Natural killer cell treated with Interleukin-12 subunit alpha and Interleukin-12 subunit beta and Interleukin-15 and Interleukin-18, amount 100 ng/mL, for 72 hours (primary cell): Measurements from ENCODE around the gene SPEN. TPM values are rescaled to one million over a fixed set of nuclear protein-coding genes. Genes with fewer than 3 reads are reported as not detected.

Experiments
- total RNA-seq, 2 donors: library from RNA; stranded (reverse); gene quantifications; one replicate each; pipeline ENCODE4 v1.2.3, GENCODE V29; 2022

SPEN gene
- total RNA-seq, 2 donors from 2014 or later: 58.6 to 92.4 TPM

Other genes starting within 250 kb of the SPEN start
- gene DDI2, start 230.2 kb upstream of the SPEN start, total RNA-seq: 10 to 100 TPM; 35.0 to 55.4 TPM
- 10 to 100 TPM; 48.0 to 65.1 TPM for gene PLEKHM2, start 163.4 kb upstream of the SPEN start, total RNA-seq
- 1 to 10 TPM in 1 of 2 donors, under 1 TPM in 1; 0.88 to 1.9 TPM for gene SLC25A34, start 111.4 kb upstream of the SPEN start, total RNA-seq
- not detected for gene TMEM82, start 105.2 kb upstream of the SPEN start, total RNA-seq
- not detected for gene FBLIM1, start 88.9 kb upstream of the SPEN start, total RNA-seq
- 1 to 10 TPM; 1.2 to 2.0 TPM for gene UQCRHL, start 40.1 kb upstream of the SPEN start, total RNA-seq
- gene ZBTB17, start 128.4 kb downstream of the SPEN start, total RNA-seq: 100 to 1,000 TPM in 1 of 2 donors, 10 to 100 TPM in 1; 75.6 to 102 TPM
- gene SRARP, start 156.5 kb downstream of the SPEN start, total RNA-seq: not detected
- not detected for gene HSPB7, start 170.3 kb downstream of the SPEN start, total RNA-seq
- under 1 TPM in 1 of 2 donors, not detected in 1; 0.24 TPM for gene CLCNKA, start 174.3 kb downstream of the SPEN start, total RNA-seq
- not detected for gene CLCNKB, start 196.1 kb downstream of the SPEN start, total RNA-seq
- not detected for gene FAM131C, start 225.9 kb downstream of the SPEN start, total RNA-seq